HS-5 (cell line): ENCODE measurements around the gene CTSW.

Source experiments
- DNase-seq: peaks from one replicate; pipeline ENCODE4 v3.0.0-alpha.2; 2012; ENCODE audit warnings: low read depth

CTSW gene

DNA sequence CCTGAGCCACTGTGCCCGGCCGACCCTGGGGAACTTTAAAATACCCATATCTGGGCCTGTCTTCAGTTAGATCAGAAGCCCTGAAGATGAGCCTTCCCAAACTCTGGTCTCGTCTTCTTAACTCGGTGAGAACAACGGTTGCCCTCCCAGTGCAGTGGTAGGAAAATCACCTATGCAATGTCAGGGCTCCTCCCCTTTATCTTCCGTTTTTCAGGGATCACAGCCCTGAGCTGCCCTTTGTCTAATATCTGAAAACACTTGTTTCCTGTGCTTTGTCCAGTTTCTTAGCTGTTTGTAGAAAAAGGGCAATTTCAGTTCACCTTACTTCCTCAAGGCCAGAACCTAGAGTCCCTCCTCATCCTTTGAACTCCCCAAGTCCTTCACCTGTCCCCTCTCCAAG lies 49.0 kb downstream of the CTSW start:
- no peak for DNase-seq

- no peak for DNase-seq
These were observed 52.3 kb downstream of the CTSW start for GRCh38 chr11:65931773-65932557.

DNA sequence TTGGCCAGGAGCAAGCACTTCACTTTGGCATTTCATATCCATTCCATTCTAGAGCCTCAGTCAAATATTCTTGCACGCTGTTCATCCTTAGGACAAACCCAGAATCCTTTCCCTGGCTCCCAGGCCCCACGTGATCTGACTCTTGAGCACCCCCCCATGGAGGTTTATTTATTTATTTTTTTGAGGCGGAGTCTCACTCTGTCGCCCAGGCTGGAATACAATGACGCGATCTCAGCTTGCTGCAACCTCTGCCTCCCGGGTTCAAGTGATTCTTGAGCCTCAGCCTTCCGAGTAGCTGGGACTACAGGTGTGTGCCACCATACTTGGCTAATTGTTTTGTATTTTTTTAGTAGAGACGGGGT lies 52.9 kb downstream of the CTSW start:
- no peak for DNase-seq
